ENCODE measurements around the gene PLEKHN1. TPM values are rescaled to one million over a fixed set of nuclear protein-coding genes. Genes with fewer than 3 reads are reported as not detected.

Gene PLEKHN1
- total RNA-seq, 1 donor from 2014 or later = 1.6 TPM

- FAIRE-seq (no peak), DNase-seq (ENCODE audit: low read depth) (no peak)
- no peak for TF ChIP-seq CTCF (IDR thresholded peaks at IDR 0.05; ENCODE audit: insufficient read depth, low read length, severe bottlenecking)
- peaks cover 8% of the 10 kb centered on the region for H3K36me3 ChIP-seq (ENCODE audit: control insufficient read depth, insufficient read depth, low read length)
- H3K4me3 ChIP-seq (ENCODE audit: low read depth, low read length) = no peak overlapping the region
- H3K27me3 ChIP-seq (ENCODE audit: control insufficient read depth, insufficient read depth, low read length) = no peaks in the 10 kb centered on the region
Observed at GRCh38 chr1:962381-963300, 3.6 kb upstream of the PLEKHN1 start.

GRCh38 chr1:963301-963651, 3.0 kb upstream of the PLEKHN1 start:
- Histone ChIP-seq H3K4me3 (ENCODE audit: low read depth, low read length) (no peak overlapping the region), H3K27me3 (ENCODE audit: control insufficient read depth, insufficient read depth, low read length) (no peaks in the 10 kb centered on the region), H3K36me3 (ENCODE audit: control insufficient read depth, insufficient read depth, low read length) (peaks cover 10% of the 10 kb centered on the region)
- no peak for FAIRE-seq
- DNase-seq (ENCODE audit: low read depth) = no peak
- TF ChIP-seq CTCF (IDR thresholded peaks at IDR 0.05; ENCODE audit: insufficient read depth, low read length, severe bottlenecking) = no peak

GRCh38 chr1:963746-964525, 2.3 kb upstream of the PLEKHN1 start:
- H3K36me3 ChIP-seq (ENCODE audit: control insufficient read depth, insufficient read depth, low read length) = peaks cover 10% of the 10 kb centered on the region
- no peaks in the 10 kb centered on the region for H3K27me3 ChIP-seq (ENCODE audit: control insufficient read depth, insufficient read depth, low read length)
- DNase-seq (ENCODE audit: low read depth) = no peak
- TF ChIP-seq CTCF (IDR thresholded peaks at IDR 0.05; ENCODE audit: insufficient read depth, low read length, severe bottlenecking) = no peak
- no peak overlapping the region for H3K4me3 ChIP-seq (ENCODE audit: low read depth, low read length)
- no peak for FAIRE-seq

GRCh38 chr1:964691-965525, 1.4 kb upstream of the PLEKHN1 start:
- Histone ChIP-seq H3K4me3 (ENCODE audit: low read depth, low read length) (no peak overlapping the region), H3K27me3 (ENCODE audit: control insufficient read depth, insufficient read depth, low read length) (no peaks in the 10 kb centered on the region), H3K36me3 (ENCODE audit: control insufficient read depth, insufficient read depth, low read length) (peaks cover 10% of the 10 kb centered on the region)
- DNase-seq (ENCODE audit: low read depth) = no peak
- TF ChIP-seq CTCF (IDR thresholded peaks at IDR 0.05; ENCODE audit: insufficient read depth, low read length, severe bottlenecking) = no peak
- FAIRE-seq = no peak

GRCh38 chr1:965526-966134, 652 bp upstream of the PLEKHN1 start:
- FAIRE-seq (no peak), DNase-seq (ENCODE audit: low read depth) (no peak)
- Histone ChIP-seq H3K36me3 (ENCODE audit: control insufficient read depth, insufficient read depth, low read length) (peaks cover 12% of the 10 kb centered on the region), H3K27me3 (ENCODE audit: control insufficient read depth, insufficient read depth, low read length) (no peaks in the 10 kb centered on the region), H3K4me3 (ENCODE audit: low read depth, low read length) (peak overlapping the region; percentile 99)
- no peak for TF ChIP-seq CTCF (IDR thresholded peaks at IDR 0.05; ENCODE audit: insufficient read depth, low read length, severe bottlenecking)

All from bronchial epithelial cell (primary cell).